ENCODE data around the gene RASSF8. TPM values are rescaled to one million over a fixed set of nuclear protein-coding genes. Genes with fewer than 3 reads are reported as not detected.

Gene RASSF8
- total and polyA plus RNA-seq, 2 of the 8 experiments (the other 6 are each of a cell fraction or from before 2014, with no cell fraction given): 6.4 to 46.7 TPM

DNA sequence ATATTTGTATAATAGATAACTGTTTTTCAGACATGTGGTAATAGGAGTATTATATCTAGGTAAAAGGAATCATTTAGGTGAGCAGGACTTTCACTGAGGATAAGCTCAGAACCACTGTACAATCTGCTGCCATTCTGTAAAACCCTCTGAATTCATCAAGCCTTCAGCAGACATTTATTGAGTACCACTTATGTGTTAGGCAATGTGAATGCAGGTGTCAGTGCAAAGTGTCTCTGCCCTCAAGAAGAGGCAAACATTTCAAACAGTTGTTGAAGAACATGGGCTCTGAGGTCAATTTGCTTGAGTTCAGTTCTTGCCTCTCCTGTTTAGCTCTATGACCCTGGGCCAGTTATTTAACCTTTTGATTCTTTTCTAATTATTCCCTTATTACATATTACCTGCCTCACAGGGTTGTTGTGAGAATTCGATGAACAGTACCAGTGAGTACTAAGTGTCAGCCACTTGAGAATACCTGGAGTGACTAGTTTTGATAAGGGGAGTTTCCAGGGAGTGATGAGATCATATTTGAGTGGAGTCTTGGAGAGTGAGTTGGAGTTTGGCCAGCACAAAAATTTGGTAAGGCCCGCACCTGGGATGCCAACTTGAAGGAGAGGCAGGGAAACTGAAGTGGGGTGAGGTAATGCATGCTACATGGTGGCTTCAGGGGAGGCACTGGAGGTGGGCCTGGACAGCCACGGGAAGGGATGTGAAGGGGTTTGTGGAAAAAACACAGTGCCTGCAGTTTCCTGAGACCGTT is 33.7 kb downstream of the RASSF8 start (continued):
- TF ChIP-seq KDM5A (IDR thresholded peaks at IDR 0.05; ENCODE audit: low read length): no peak
- TF ChIP-seq GABPA (IDR thresholded peaks at IDR 0.05; ENCODE audit: borderline replicate concordance, insufficient read depth, low read length): no peak
